Transverse colon (tissue), 4 donors: Measurements from ENCODE around the gene SUSD6. TPM values are rescaled to one million over a fixed set of nuclear protein-coding genes. Genes with fewer than 3 reads are reported as not detected.
A peak's percentile ranks its signal among the peaks of the same experiment; 100 is the strongest.

Experiments
- DNase-seq: peaks from one replicate; pipeline ENCODE4 v3.0.0-alpha.2; 2019
- H3K27ac ChIP-seq, 4 donors: fragments of 200-600 bp; sonication (generic); 2 replicates each; pipeline ENCODE4 v1.5.1; 2016 to 2018; ENCODE audit warnings: inconsistent platforms in 4 of 4
- H3K27me3 ChIP-seq: fragments of 200-600 bp; sonication (generic); 2 replicates; pipeline ENCODE4 v1.5.1; 2017; ENCODE audit warnings: inconsistent platforms
- H3K36me3 ChIP-seq, 4 donors: fragments of 200-600 bp; sonication (generic); 2 replicates each; pipeline ENCODE4 v1.5.1; 2017 to 2019; ENCODE audit warnings: inconsistent platforms in 4 of 4
- H3K4me1 ChIP-seq, 4 donors: fragments of 200-600 bp; sonication (generic); 2 replicates each; pipeline ENCODE4 v1.5.1; 2017 to 2020; ENCODE audit warnings: inconsistent platforms in 4 of 4
- H3K4me3 ChIP-seq, 4 donors: fragments of 200-600 bp; sonication (generic); 1 replicate in 1 of 4; 2 replicates in 3 of 4; pipeline versions ENCODE4 v1.5.1 to v1.6.1; 2017 to 2019; ENCODE audit warnings: inconsistent platforms in 4 of 4
- H3K9me3 ChIP-seq, 2 donors: fragments of 200-600 bp; sonication (generic); 2 replicates each; pipeline ENCODE4 v1.5.1; 2017 to 2019; ENCODE audit warnings: inconsistent platforms in 2 of 2
- EP300 ChIP-seq: sonication (generic); formaldehyde crosslinking; IDR thresholded peaks from one replicate; pipeline ENCODE4 v1.6.1; 2017; ENCODE audit warnings: antibody characterized with exemption, low read depth
- POLR2A ChIP-seq: fragments of 450-650 bp; IDR thresholded peaks from one replicate; pipeline ENCODE4 v1.6.1; 2016; ENCODE audit warnings: antibody characterized with exemption, mild to moderate bottlenecking, moderate library complexity
- POLR2AphosphoS5 ChIP-seq, 3 donors: sonication (generic); formaldehyde crosslinking; IDR thresholded peaks; one replicate each; pipeline ENCODE4 v1.6.1; 2016; ENCODE audit warnings: antibody characterized with exemption in 3 of 3
- WGBS, 2 donors: methylation state at CpG; one replicate each; pipeline ENCODE4 v1.1.5; 2018; ENCODE audit warnings: low coverage in 1 of 2; 5-methylcytosine and 5-hydroxymethylcytosine counted together
- in situ Hi-C, 4 donors: fragments of 200-750 bp; cut with MboI; loops; one replicate each; pipeline versions ENCODE4 v1.15.0 to v1.15.1; 2017; ENCODE audit warnings: low sequenced_read_pairs in 3 of 4, low pct_ligation_motif_present in 1 of 4, low pct_unique_long_range_greater_than_20kb in 1 of 4
- intact Hi-C: fragments of 100-400 bp; cut with DNase I; formaldehyde crosslinking; loops from one replicate; pipeline ENCODE4 v1.15.1; 2023; ENCODE audit warnings: low total_unique reads
- total RNA-seq, 4 donors: library from RNA; depleted of rRNA; stranded (reverse); fragments of >200 nt; gene quantifications; one replicate each; pipeline ENCODE4 v1.1.0, GENCODE V29; 2016
- TF ChIP-seq, protein P1 (sequence below), 5 experiments: fragments of 200-600 bp in 3 of 5; fragments of 450-650 bp in 2 of 5; sonication (generic) in 3 of 5; IDR thresholded peaks; 1 replicate in 2 of 5; 2 replicates in 3 of 5; pipeline ENCODE4 v1.5.1; 2016 to 2017; ENCODE audit warnings: antibody characterized with exemption in 5 of 5, inconsistent platforms in 3 of 5, mild to moderate bottlenecking in 2 of 5, moderate library complexity in 1 of 5

SUSD6 gene
- total RNA-seq, 4 donors from 2014 or later = 29.1 to 159 (median 95.0) TPM

DNA sequence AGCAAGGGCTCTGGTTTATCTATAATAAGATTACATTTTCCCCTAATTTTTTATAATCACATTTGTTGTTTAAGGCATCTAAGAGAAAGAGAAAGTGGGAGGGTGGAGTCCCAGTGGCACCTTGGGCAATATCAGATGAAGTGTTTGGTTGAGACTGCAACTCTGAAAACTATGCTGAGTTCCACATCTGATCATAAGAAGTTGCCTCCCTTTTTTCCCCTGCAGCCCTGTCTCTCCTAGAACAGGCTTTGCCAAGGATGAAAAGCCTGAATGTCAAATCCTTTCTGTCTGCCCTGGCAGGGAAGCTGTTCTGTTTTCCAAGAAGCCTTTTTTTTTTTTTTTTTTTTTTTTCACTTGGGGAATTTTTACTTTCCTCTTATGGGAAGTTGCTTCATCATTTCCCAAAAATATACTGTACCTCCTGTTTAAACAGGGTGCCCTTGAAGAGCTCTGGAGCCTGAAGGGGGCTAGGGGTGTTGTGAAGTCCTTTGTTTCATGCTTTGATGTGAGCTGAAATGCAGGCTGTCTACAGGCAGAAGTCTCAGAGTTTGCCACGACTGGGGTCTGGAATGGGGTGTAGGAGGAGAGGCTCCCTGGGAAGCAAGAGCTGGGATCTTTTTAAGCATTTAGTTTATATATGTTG, 71.3 kb downstream of the SUSD6 start:
- TF ChIP-seq POLR2AphosphoS5 (IDR thresholded peaks at IDR 0.05) = no peak
- TF ChIP-seq POLR2A = no peak
- TF ChIP-seq EP300 = no peak
- TF ChIP-seq, protein P1, sequence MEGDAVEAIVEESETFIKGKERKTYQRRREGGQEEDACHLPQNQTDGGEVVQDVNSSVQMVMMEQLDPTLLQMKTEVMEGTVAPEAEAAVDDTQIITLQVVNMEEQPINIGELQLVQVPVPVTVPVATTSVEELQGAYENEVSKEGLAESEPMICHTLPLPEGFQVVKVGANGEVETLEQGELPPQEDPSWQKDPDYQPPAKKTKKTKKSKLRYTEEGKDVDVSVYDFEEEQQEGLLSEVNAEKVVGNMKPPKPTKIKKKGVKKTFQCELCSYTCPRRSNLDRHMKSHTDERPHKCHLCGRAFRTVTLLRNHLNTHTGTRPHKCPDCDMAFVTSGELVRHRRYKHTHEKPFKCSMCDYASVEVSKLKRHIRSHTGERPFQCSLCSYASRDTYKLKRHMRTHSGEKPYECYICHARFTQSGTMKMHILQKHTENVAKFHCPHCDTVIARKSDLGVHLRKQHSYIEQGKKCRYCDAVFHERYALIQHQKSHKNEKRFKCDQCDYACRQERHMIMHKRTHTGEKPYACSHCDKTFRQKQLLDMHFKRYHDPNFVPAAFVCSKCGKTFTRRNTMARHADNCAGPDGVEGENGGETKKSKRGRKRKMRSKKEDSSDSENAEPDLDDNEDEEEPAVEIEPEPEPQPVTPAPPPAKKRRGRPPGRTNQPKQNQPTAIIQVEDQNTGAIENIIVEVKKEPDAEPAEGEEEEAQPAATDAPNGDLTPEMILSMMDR (IDR thresholded peaks at IDR 0.05) = no peak
- Histone ChIP-seq H3K4me1 (peaks cover 33 to 73% (median 47%) of the 10 kb centered on the region in 4 donors), H3K9me3 (no peaks in the 10 kb centered on the region), H3K27ac (peak overlapping the region; percentile 11 to 68 (median 56)), H3K4me3 (no peak overlapping the region), H3K27me3 (no peaks in the 10 kb centered on the region), H3K36me3 (no peaks in the 10 kb centered on the region)
- intact Hi-C loops = no loop called here
- in situ Hi-C loops = no loop called here
- no peak for DNase-seq
- WGBS, 2 donors = 40% methylated on average over 1 of the region's 1 CpG; no CpG with 5 or more reads in 1 of the 2 donors

DNA sequence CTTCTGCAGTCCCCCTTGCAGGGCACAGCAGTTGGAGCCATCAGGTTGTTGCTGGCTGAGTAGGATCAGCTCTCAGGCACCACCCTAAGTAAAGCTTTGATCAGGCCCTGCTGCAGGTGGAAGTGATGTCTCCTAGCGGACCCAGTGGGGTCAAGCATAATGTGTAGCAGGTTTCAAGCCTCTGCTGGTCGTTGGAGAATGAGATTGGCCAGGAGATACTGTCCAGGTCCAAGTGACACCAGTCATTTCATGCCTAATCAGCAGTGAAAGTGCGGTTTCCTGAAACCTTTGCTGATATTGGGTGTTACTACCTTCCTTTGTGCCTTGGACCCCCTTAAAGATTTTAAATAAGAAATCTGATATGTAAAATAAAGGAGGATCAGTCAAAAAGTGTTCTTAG, 72.6 kb downstream of the SUSD6 start:
- intact Hi-C loops = no loop called here
- H3K4me1 ChIP-seq = peaks cover 33 to 82% (median 47%) of the 10 kb centered on the region in 4 donors

DNA sequence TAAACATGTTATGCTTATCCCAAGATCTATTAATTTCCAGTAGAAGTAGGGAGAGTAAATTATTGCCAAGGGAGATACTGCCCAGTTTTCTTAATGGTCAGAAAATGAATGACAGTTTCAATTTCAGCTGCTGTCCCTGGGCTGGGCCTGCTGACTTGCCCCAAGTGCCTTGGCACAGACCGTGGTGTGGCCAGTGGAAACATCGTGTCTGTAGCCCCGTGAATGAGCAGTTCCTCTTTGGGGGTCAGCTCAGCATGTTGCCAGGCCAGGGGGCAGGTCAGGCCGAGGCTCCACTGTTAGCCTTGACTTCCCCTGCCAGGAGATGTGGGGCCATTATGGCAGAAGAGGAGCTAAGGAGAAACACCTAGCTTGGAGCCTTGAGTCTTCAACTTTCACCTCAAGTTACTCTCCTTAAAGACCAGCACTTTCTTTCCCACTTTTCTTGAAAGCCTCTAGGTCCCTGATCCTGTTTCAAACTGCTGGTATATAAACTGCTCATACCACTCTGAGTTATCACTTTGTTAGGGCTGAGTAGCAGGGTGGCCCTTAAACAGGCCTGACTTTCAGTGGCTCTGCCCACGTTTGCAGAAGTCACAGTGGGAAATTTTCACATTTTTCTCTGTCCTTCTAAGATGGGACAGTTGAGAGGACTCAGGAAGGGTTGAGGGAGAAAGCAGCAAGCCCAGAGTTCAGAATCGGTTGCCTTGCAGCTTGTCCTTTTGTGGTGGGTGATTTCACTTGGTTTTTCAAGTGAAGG, 73.2 kb downstream of the SUSD6 start:
- 57 to 60% methylated on average over 1 to 6 of the region's 6 CpGs for WGBS, 2 donors
- DNase-seq = no peak
- no peaks in the 10 kb centered on the region for H3K9me3 ChIP-seq
- peak overlapping the region; percentile 27 to 68 (median 53) for H3K27ac ChIP-seq
- H3K27me3 ChIP-seq = no peaks in the 10 kb centered on the region
- in situ Hi-C loops (no loop called here), intact Hi-C loops (no loop called here)
- peaks cover 33 to 81% (median 47%) of the 10 kb centered on the region in 4 donors for H3K4me1 ChIP-seq
- TF ChIP-seq EP300 (no peak), POLR2A (no peak), POLR2AphosphoS5 (IDR thresholded peaks at IDR 0.05) (no peak)
- TF ChIP-seq, protein P1 (IDR thresholded peaks at IDR 0.05) = no peak
- H3K4me3 ChIP-seq = no peak overlapping the region
- H3K36me3 ChIP-seq = no peaks in the 10 kb centered on the region

More for the DNA sequence above, 72.6 kb downstream of the SUSD6 start:
- in situ Hi-C loops = no loop called here
- TF ChIP-seq EP300 (no peak), POLR2AphosphoS5 (IDR thresholded peaks at IDR 0.05) (no peak), POLR2A (no peak)
- TF ChIP-seq, protein P1 (IDR thresholded peaks at IDR 0.05) = no peak
- Histone ChIP-seq H3K4me3 (no peak overlapping the region), H3K27me3 (no peaks in the 10 kb centered on the region), H3K36me3 (no peaks in the 10 kb centered on the region), H3K27ac (peak overlapping the region in 2 of 4 donors; percentile 63 to 68), H3K9me3 (no peaks in the 10 kb centered on the region)
- DNase-seq = no peak
- 72 to 86% methylated on average over 1 to 3 of the region's 3 CpGs for WGBS, 2 donors

DNA sequence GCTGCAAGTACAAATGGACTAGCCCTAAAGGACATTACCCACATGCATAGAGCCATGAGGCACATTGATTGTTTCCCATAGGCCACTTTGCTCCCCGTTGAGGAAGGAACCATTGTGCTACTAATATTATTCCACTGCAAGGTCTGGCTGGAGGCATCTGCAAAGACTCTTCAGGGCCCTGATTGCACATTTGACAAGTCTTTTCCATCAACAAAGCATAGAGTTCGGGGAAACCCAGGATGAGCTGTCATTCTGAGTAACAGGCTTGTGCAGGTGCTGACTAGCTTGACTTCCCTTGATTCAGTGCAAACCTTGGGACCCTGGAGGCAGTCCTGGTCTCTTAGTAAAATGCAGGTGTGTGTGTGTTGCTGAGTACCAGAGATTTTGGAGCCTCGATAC, 73.8 kb downstream of the SUSD6 start:
- TF ChIP-seq POLR2A = no peak
- TF ChIP-seq POLR2AphosphoS5 (IDR thresholded peaks at IDR 0.05) = no peak
- TF ChIP-seq EP300 = no peak
- TF ChIP-seq, protein P1 (IDR thresholded peaks at IDR 0.05) = no peak
- H3K4me1 ChIP-seq = peaks cover 33 to 75% (median 46%) of the 10 kb centered on the region in 4 donors
- no peaks in the 10 kb centered on the region for H3K27me3 ChIP-seq
- peak overlapping the region; percentile 27 to 68 (median 53) for H3K27ac ChIP-seq
- H3K36me3 ChIP-seq = no peaks in the 10 kb centered on the region
- in situ Hi-C loops = no loop called here
- no peak for DNase-seq
- no peaks in the 10 kb centered on the region for H3K9me3 ChIP-seq
- intact Hi-C loops = no loop called here
- WGBS, 2 donors = 60 to 67% methylated on average over 2 to 3 of the region's 3 CpGs
- no peak overlapping the region for H3K4me3 ChIP-seq
